HCT116 (cell line): ENCODE data around the gene RAI1. TPM values are rescaled to one million over a fixed set of nuclear protein-coding genes. Genes with fewer than 3 reads are reported as not detected.

ENCODE experiments used
- ATAC-seq: fragments of 200-7000 bp; cut with Tn5 transposase; 2 replicates; pipeline ENCODE4 v1.9.1; 2020; ENCODE audit warnings: mild to moderate bottlenecking, moderate library complexity
- BruUV-seq: library from RNA; stranded (reverse); fragments of 400-500 nt; replicated peaks from 2 replicates; lab custom pipeline; 2021; lab: Mats Ljungman, UMichigan
- CTCF ChIA-PET: fragments of 300-600 bp; sonication (Branson Sonifier 250); formaldehyde crosslinking; loops from one replicate; lab custom pipeline; 2021; ENCODE audit warnings: antibody characterized with exemption; lab: Charles Lee
- POLR2A ChIA-PET: fragments of 300-600, 350-600 bp; sonication (Branson Sonifier 250); formaldehyde crosslinking; loops from one replicate; lab custom pipeline; 2021; ENCODE audit warnings: antibody characterized with exemption; lab: Charles Lee
- RAD21 ChIA-PET, 2 experiments: fragments of 300-600 bp; sonication (Branson Sonifier 250); formaldehyde crosslinking; loops; one replicate each; lab custom pipeline; 2023; ENCODE audit warnings: low total read pairs in 2 of 2; ENCODE audit not compliant: uncharacterized antibody in 2 of 2, unreplicated experiment in 2 of 2, low non-redundant PET in 1 of 2; lab: Charles Lee
- DNase-seq: peaks from one replicate; pipeline ENCODE4 v3.0.0-alpha.2; 2010; ENCODE audit warnings: low read depth, low spot score
- H2AFZ ChIP-seq: fragments of 200-600 bp; shearing (Covaris generic), sonication (generic); 2 replicates; pipeline ENCODE4 v1.6.1; 2017; ENCODE audit warnings: low read depth, mixed run types, mixed read lengths, antibody characterized with exemption, low read length; ENCODE audit not compliant: poor library complexity, severe bottlenecking
- H3K27ac ChIP-seq: 2 replicates; pipeline ENCODE4 v1.5.1; 2012; ENCODE audit warnings: low read depth, low read length
- H3K27me3 ChIP-seq: fragments of 200-600 bp; sonication (generic); 2 replicates; pipeline ENCODE4 v1.6.1; 2016; ENCODE audit warnings: mixed run types, low read length, mixed read lengths; ENCODE audit not compliant: insufficient read depth
- H3K36me3 ChIP-seq, 2 experiments: fragments of 200-500 bp in 1 of 2; fragments of 200-600 bp in 1 of 2; sonication (Bioruptor generic) in 1 of 2; sonication (generic) in 1 of 2; 2 replicates each; pipeline versions ENCODE4 v1.5.1 to v1.6.1; 2014 to 2016; ENCODE audit warnings: low read length in 2 of 2, inconsistent platforms in 1 of 2, mixed read lengths in 1 of 2, mixed run types in 1 of 2; ENCODE audit not compliant: insufficient read depth in 2 of 2, control insufficient read depth in 1 of 2
- H3K4me1 ChIP-seq, 2 experiments: fragments of 200-600 bp in 1 of 2; sonication (generic) in 1 of 2; 2 replicates each; pipeline versions ENCODE4 v1.5.1 to v1.6.1; 2012 to 2017; ENCODE audit warnings: low read length in 2 of 2, inconsistent platforms in 1 of 2, mild to moderate bottlenecking in 1 of 2, mixed read lengths in 1 of 2, mixed run types in 1 of 2, moderate library complexity in 1 of 2; ENCODE audit not compliant: insufficient read depth in 2 of 2, control insufficient read depth in 1 of 2
- H3K4me2 ChIP-seq: fragments of 200-600 bp; sonication (generic); 2 replicates; pipeline ENCODE4 v1.6.1; 2017; ENCODE audit warnings: mixed run types, low read length, mixed read lengths
- H3K4me3 ChIP-seq, 2 experiments: fragments of 200-600 bp in 1 of 2; sonication (generic) in 1 of 2; replicated peaks in 1 of 2; 2 replicates each; pipeline ENCODE4 v1.5.1; 2011 to 2016; ENCODE audit warnings: low read length in 2 of 2, control low read depth in 1 of 2, low read depth in 1 of 2, mild to moderate bottlenecking in 1 of 2, mixed read lengths in 1 of 2, mixed run types in 1 of 2
- H3K79me2 ChIP-seq: fragments of 200-600 bp; sonication (generic); 2 replicates; pipeline ENCODE4 v1.6.1; 2017; ENCODE audit warnings: mild to moderate bottlenecking, mixed run types, low read length, moderate library complexity, mixed read lengths; ENCODE audit not compliant: insufficient read depth
- H3K9ac ChIP-seq: fragments of 200-600 bp; sonication (generic); 2 replicates; pipeline ENCODE4 v1.6.1; 2016; ENCODE audit warnings: low read length, mixed read lengths
- H3K9me2 ChIP-seq: fragments of 200-600 bp; sonication (generic), shearing (Covaris generic); 2 replicates; pipeline ENCODE4 v1.6.1; 2017; ENCODE audit warnings: mixed run types, mild to moderate bottlenecking, moderate library complexity; ENCODE audit not compliant: insufficient read depth
- H3K9me3 ChIP-seq, 2 experiments: fragments of 200-500 bp in 1 of 2; fragments of 200-600 bp in 1 of 2; sonication (Bioruptor generic) in 1 of 2; sonication (generic) in 1 of 2; 2 replicates each; pipeline ENCODE4 v1.6.1; 2014 to 2017; ENCODE audit warnings: low read length in 2 of 2, mixed read lengths in 2 of 2, inconsistent platforms in 1 of 2, low read depth in 1 of 2, mild to moderate bottlenecking in 1 of 2, mixed run types in 1 of 2, moderate library complexity in 1 of 2; ENCODE audit not compliant: control insufficient read depth in 1 of 2, insufficient read depth in 1 of 2
- H4K20me1 ChIP-seq: fragments of 200-600 bp; sonication (generic), shearing (Covaris generic); 2 replicates; pipeline ENCODE4 v1.6.1; 2017; ENCODE audit warnings: mixed run types, mild to moderate bottlenecking, moderate library complexity; ENCODE audit not compliant: insufficient read depth
- CBX3 ChIP-seq: IDR thresholded peaks from 2 replicates; pipeline ENCODE4 v1.6.1; 2012; ENCODE audit warnings: low read depth
- ELF1 ChIP-seq: IDR thresholded peaks from 2 replicates; pipeline ENCODE4 v1.6.1; 2012; ENCODE audit warnings: low read depth, borderline replicate concordance
- EZH2 ChIP-seq: fragments of 200-600 bp; sonication (generic); IDR thresholded peaks from 2 replicates; pipeline ENCODE4 v1.6.1; 2017; ENCODE audit warnings: antibody characterized with exemption, mixed run types
- SP1 ChIP-seq: IDR thresholded peaks from 2 replicates; pipeline ENCODE4 v1.6.1; 2012; ENCODE audit warnings: low read depth
- ZNF274 ChIP-seq: fragments of 200-500 bp; sonication (Bioruptor generic); IDR thresholded peaks from 2 replicates; pipeline ENCODE4 v1.6.1; 2014; ENCODE audit warnings: mild to moderate bottlenecking, low read depth, low read length, inconsistent platforms
- intact Hi-C: fragments of 100-400 bp; cut with micrococcal nuclease; formaldehyde crosslinking; loops from 2 replicates; pipeline ENCODE4 v1.10.0; 2022
- total RNA-seq: library from RNA; stranded (reverse); gene quantifications from one replicate; pipeline ENCODE4 v1.2.1, GENCODE V29; 2021; ENCODE audit not compliant: unreplicated experiment
- TF ChIP-seq, protein P1 (sequence below): IDR thresholded peaks from 2 replicates; pipeline ENCODE4 v1.6.1; 2012; ENCODE audit warnings: low read depth

Gene RAI1
- total RNA-seq, 1 experiment from 2014 or later, result 38.5 TPM

DNA sequence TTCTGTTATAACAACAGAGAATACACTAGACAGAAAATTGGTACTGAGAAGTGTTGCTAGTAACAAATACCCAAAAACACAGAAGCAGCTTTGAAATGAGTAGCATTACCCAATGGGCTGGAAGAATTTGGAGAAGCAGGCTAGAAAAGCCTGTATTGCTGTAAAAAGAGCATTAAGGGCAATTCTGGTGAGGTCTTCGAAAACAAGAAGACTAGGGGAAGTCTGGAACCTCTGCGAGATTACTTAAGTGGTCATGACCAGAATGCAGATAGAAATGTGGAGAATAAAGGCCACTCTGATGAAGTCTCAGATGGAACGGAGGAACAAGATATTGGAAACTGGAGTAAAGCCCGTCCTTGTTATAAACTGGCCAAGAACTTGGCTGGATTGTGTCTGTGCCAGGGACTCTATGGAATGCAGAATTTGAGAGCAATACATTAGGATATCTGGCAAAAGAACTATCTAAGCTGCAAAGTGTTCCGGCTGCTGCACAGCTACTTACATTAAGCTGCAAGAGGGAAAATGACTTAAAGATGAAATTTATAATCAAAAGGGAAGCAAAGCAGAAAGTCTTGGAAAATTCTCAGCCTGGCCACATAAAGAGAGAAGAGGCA is 44.9 kb upstream of the RAI1 start:
- Histone ChIP-seq H3K27me3 (no peaks in the 10 kb centered on the region), H2AFZ (no peak overlapping the region), H3K9ac (no peak overlapping the region), H3K4me3 (no peak overlapping the region), H3K4me2 (no peak overlapping the region), H3K4me1 (peaks cover 0 to 4% of the 10 kb centered on the region in 2 experiments; a peak in 1 of 4 replicates), H3K9me2 (no peaks in the 10 kb centered on the region), H3K36me3 (no peaks in the 10 kb centered on the region), H3K27ac (no peak overlapping the region), H3K9me3 (no peaks in the 10 kb centered on the region), H3K79me2 (no peaks in the 10 kb centered on the region), H4K20me1 (no peaks in the 10 kb centered on the region)
- DNase-seq (no peak), ATAC-seq (no peak)
- ChIA-PET CTCF (interaction anchor here (1.2 kb wide), 1 partner anchor 281 kb away, joined by 5 read pairs; no protein-coding TSS in a partner anchor), RAD21 (no interaction called here), POLR2A (no interaction called here)
- no TSS peak for BruUV-seq
- intact Hi-C loops, result no loop called here
- TF ChIP-seq CBX3 (no peak), ZNF274 (no peak), ELF1 (no peak), EZH2 (no peak), SP1 (no peak)
- TF ChIP-seq, protein P1, sequence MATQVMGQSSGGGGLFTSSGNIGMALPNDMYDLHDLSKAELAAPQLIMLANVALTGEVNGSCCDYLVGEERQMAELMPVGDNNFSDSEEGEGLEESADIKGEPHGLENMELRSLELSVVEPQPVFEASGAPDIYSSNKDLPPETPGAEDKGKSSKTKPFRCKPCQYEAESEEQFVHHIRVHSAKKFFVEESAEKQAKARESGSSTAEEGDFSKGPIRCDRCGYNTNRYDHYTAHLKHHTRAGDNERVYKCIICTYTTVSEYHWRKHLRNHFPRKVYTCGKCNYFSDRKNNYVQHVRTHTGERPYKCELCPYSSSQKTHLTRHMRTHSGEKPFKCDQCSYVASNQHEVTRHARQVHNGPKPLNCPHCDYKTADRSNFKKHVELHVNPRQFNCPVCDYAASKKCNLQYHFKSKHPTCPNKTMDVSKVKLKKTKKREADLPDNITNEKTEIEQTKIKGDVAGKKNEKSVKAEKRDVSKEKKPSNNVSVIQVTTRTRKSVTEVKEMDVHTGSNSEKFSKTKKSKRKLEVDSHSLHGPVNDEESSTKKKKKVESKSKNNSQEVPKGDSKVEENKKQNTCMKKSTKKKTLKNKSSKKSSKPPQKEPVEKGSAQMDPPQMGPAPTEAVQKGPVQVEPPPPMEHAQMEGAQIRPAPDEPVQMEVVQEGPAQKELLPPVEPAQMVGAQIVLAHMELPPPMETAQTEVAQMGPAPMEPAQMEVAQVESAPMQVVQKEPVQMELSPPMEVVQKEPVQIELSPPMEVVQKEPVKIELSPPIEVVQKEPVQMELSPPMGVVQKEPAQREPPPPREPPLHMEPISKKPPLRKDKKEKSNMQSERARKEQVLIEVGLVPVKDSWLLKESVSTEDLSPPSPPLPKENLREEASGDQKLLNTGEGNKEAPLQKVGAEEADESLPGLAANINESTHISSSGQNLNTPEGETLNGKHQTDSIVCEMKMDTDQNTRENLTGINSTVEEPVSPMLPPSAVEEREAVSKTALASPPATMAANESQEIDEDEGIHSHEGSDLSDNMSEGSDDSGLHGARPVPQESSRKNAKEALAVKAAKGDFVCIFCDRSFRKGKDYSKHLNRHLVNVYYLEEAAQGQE, result no peak
